AG20443 (cell line): ENCODE results near the gene MAGOHB.
"Not testable (repeated sequence)": the region's sequence is repeated elsewhere in the genome, so short reads cannot be mapped to it uniquely, and the experiment has no call there.

Experiments used
- DNase-seq: peaks from one replicate; pipeline ENCODE4 v3.0.0; 2012; ENCODE audit warnings: low spot score, mixed read lengths

MAGOHB gene

GRCh38 chr12:10612110-10612509, 1.3 kb downstream of the MAGOHB start:
- no peak for DNase-seq

DNA sequence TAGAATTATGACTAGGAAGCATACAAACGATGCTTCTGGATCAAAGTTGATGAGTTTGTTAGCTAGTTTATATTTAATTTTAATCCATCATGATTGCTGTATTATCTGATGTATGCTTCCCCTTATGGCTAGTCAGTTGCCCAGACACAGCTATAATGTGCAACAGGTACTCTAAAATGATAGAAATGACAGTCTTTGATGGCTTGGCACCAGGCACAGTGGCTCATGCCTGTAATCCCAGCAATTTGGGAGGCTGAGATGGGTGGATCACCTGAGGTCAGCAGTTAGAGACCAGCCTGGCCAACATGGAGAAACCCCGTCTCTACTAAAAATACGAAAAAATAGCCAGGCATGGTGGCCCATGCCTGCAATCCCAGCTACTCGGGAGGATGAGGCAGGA, 2.2 kb downstream of the MAGOHB start:
- not testable (repeated sequence) for DNase-seq

DNA sequence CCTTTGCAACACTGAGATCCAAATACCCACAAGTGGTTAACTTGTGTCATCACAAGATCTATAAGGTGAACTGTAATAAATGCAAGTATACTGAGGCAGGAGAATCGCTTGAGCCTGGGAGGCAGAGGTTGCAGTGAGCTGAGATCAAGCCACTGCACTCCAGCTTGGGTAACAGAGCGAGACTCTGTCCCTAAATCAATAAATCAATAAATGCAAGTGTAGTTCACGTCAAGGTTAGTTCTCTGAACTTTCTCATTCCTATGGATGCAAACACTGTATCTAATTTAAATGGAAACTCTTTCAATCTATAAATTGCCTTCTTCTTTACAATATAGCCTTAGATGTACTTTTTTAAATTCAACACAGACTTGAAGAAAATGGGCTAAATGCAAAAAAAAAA, 3.2 kb downstream of the MAGOHB start:
- no peak for DNase-seq

- peak; percentile 16 for DNase-seq
Measured at GRCh38 chr12:10607885-10608458, 5.4 kb downstream of the MAGOHB start.

GRCh38 chr12:10601860-10602259, 11.5 kb downstream of the MAGOHB start:
- no peak for DNase-seq

DNA sequence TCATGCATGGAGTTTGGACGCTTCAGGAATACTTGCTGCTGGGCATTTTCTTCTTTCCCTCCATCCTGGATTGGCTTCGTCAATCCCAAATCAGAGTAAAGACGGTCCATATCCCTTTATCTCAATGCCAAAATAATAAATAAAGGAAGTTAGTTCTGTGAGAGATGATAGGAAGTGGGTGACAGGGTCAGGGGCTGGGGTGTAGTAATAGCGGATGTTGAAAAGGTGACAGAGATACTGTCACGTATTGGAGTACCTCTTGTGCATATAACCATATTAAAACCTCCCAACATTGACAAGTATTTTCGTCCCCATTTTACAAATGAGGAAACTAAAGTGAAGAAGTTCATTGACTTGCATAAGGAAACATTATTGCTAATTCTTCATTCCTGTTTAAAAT, 12.4 kb downstream of the MAGOHB start:
- no peak for DNase-seq

- DNase-seq = no peak
Measured at GRCh38 chr12:10595881-10596280, 17.5 kb downstream of the MAGOHB start.

GRCh38 chr12:10590966-10591365, 22.4 kb downstream of the MAGOHB start:
- DNase-seq = no peak

GRCh38 chr12:10584415-10584814, 29.0 kb downstream of the MAGOHB start:
- DNase-seq = no peak

DNA sequence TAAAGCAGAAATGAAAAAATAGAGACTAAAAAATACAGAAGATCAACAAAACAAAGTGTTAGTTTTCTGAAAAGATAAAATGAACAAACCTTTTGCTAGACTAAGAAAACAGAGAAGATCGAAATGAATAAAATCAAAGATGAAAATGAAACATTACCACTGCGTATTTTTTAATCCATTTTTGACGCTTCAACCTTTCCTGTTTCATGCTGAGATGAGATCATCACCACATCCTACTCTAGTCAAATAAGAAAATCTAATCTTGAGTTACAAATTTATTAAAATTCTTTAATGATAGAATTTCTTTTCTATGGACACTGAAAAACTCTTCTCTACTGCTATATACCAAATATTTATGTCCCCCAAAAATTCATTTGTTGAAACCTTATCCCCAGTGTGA, 30.7 kb downstream of the MAGOHB start:
- no peak for DNase-seq

- not testable (repeated sequence) for DNase-seq
Measured at GRCh38 chr12:10582133-10582532, 31.3 kb downstream of the MAGOHB start.

DNA sequence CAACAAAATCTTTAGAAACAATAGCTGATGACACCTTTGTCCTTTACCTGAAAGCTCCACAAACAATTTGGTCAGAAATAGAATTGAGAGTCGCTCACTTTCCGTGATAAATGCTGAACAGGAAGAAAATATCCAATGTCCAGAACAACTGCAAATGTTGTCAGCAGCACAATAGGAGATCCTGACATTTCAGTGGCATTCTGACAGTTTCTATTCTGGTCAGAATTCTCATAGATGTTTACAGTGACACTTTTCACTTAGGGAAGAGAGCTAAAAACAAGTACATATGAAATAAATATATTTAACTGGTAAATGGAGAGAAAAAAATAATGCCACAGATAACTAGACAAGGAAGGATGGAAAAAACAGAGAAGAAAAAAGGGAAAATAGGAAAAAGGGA, 39.1 kb downstream of the MAGOHB start:
- no peak for DNase-seq

DNA sequence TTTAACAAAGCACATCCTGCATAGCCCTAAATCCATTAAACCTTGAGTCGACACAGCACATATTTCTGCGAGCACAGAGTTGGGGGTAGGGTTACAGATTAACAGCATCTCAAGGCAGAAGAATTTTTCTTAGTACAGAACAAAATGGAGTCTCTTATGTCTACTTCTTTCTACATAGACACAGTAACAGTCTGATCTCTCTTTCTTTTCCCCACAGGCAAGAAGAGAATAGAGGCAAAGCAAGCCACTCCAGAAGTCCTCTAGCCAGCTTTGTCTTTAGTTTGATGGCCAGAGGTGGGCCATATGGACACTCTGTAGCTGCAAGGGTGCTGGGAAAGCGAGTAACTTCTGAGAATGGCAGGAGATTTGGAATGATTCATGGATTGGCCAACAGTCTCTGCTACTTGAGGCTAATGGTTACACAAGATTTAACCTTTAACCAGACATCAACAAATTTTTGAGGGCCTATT, 41.4 kb downstream of the MAGOHB start:
- DNase-seq = peak; percentile 69

DNA sequence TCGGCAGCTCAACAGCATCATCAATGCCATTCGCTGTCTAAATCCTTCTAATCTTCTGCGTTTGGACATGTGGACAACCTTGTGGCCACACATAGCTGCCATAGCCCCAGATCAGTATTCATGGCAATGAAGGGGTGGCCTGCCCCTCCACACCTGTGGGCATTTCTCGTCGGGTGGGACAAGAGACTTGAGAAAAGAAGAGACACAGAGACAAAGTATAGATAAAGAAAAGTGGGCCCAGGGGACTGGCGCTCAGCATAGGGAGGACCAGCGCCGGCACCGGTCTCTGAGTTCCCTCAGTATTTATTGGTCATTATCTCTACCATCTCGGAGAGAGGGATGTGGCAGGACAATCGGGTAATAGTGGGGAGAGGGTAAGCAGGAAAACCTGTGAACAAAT, 42.3 kb downstream of the MAGOHB start:
- DNase-seq = no peak

DNA sequence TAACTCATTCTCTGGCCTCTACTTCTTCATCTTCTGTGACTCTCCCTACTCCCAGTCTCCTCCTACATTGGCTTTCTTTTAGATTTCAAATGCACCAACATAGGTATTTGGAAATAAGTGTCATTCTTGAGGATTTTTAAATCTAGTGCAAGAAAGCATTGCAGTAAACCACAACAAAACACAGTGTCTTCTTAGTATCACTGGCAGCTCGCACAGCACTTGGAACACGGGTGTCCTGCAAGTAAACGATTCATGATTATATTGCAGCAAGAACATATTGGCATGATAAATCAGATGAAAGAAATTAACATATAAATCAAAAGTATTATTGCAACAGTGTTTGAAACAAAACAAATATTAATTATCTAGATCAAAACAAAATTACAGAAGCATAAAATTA, 45.6 kb downstream of the MAGOHB start:
- no peak for DNase-seq

DNA sequence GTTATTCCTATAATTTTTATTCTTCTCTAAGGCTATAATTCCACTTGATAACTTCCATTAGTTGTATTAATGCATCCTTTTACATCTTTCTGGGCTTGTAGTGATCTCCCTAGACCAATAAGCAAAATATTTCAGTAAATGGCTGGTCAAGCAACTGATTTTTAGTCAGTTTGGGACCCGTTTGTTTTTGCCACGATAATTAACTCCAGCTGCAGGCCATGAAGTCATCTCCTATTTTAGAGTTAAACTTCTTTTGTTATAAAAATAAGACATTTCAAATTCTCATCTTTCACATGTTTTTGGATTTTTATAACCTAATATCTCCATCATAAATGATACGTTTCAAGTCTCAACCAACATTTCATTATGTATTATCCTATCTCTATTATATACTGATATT, 49.4 kb downstream of the MAGOHB start:
- DNase-seq = peak; percentile 24

- no peak for DNase-seq
Measured at GRCh38 chr12:10563002-10563401, 50.4 kb downstream of the MAGOHB start.

DNA sequence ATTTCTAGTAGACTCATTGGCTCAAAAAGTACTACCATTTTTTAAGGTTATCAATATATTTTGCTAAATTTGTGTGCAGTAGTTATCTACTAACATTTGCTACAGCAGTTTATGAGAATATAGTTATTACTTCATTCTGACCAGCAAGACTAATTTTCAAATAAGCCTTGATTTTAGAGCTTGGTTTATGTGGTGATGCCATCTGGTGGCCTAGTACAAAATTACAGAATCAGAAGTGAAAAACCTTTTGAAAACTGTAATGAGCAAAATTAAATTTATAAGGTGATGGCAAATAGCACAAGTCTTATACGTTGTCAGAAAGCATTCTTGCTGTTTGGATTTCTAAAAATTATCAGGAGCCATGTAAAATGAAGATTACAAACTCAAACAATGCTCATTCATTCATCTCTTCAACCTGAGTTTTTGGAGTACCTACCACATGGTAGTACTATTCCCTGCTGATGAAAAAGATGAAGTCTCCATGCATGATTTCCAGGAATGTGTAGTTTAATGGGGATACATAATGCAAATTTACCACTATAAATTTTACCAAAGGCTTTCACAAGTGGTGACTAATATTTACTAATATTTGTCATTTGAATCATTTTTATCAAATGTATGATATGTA, 51.0 kb downstream of the MAGOHB start:
- DNase-seq = peak; percentile 39

DNA sequence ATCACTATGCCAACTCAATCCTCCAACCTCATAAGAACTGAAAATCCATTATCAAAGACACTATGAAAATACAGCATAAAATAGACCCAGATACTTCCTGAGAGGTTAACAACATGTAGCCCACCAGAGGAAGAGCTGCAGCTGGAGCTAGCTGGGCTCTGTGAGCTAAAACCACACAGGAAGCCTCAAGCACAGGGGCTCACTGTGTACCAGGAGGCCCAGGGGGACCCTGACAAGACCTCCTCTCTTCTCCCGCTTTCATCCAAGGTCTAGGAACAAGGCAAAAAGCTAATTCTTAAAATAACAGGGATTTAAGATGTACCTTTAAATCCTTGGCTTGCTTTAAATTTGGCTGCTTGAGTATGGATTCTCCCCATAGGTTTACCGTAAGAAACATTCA, 54.2 kb downstream of the MAGOHB start:
- no peak for DNase-seq

GRCh38 chr12:10558789-10559188, 54.6 kb downstream of the MAGOHB start:
- no peak for DNase-seq

- DNase-seq = no peak
Measured at GRCh38 chr12:10558301-10558700, 55.1 kb downstream of the MAGOHB start.

- DNase-seq = no peak
Measured at GRCh38 chr12:10557766-10558165, 55.6 kb downstream of the MAGOHB start.

GRCh38 chr12:10557329-10557728, 56.1 kb downstream of the MAGOHB start:
- no peak for DNase-seq
